Measurements from ENCODE around the gene PLOD1. TPM values are rescaled to one million over a fixed set of nuclear protein-coding genes. Genes with fewer than 3 reads are reported as not detected.
A peak's percentile ranks its signal among the peaks of the same experiment; 100 is the strongest.

PLOD1 gene
- 10 to 100 TPM; 52.8 to 87.9 (median 64.0) TPM for total RNA-seq

- TF ChIP-seq CTCF (IDR thresholded peaks at IDR 0.05) (no peak), EP300 (IDR thresholded peaks at IDR 0.05) (peak; percentile 14 to 75), POLR2A (IDR thresholded peaks at IDR 0.05) (peak in 1 of 2 donors; percentile 81)
- H3K27ac ChIP-seq, result peak within 1 kb of the TSS; percentile 73 to 92 (median 84)
- no peaks in the 10 kb centered on the region for H3K9me3 ChIP-seq
- no peaks in the 10 kb centered on the region for H3K27me3 ChIP-seq
- peak within 1 kb of the TSS; percentile 49 to 77 (median 72) for H3K4me3 ChIP-seq
- WGBS, 2 donors, result 0 to 1% methylated on average over 42 to 53 of the region's 55 CpGs
- peak; percentile 84 to 85 for DNase-seq (ENCODE audit: low spot score in 2 of 2)
- peaks cover 0 to 63% (median 26%) of the 10 kb centered on the region in 4 donors for H3K4me1 ChIP-seq
- peaks cover 0 to 8% (median 0%) of the 10 kb centered on the region in 3 donors for H3K36me3 ChIP-seq
These were observed at the start of gene PLOD1 for GRCh38 chr1:11934302-11935056. Gene PLOD1, plus strand, starts transcription at chr1:11934717. Its CDS starts 63 bp downstream, at chr1:11934780.

- no peak for TF ChIP-seq EP300 (IDR thresholded peaks at IDR 0.05)
- no peak for TF ChIP-seq CTCF (IDR thresholded peaks at IDR 0.05)
- no peak for TF ChIP-seq POLR2A (IDR thresholded peaks at IDR 0.05)
- no peak for DNase-seq (ENCODE audit: low spot score in 2 of 2)
- H3K4me1 ChIP-seq, result peaks cover 0 to 13% (median 5%) of the 10 kb centered on the region in 4 donors
- no peaks in the 10 kb centered on the region for H3K36me3 ChIP-seq
- no peak overlapping the region for H3K27ac ChIP-seq
- no peaks in the 10 kb centered on the region for H3K9me3 ChIP-seq
- H3K27me3 ChIP-seq, result no peaks in the 10 kb centered on the region
- H3K4me3 ChIP-seq, result no peak overlapping the region
- WGBS, 2 donors, result 73 to 83% methylated on average over 6 of the region's 6 CpGs
These were observed 48.6 kb upstream of the PLOD1 start for GRCh38 chr1:11885916-11886315.

- Histone ChIP-seq H3K36me3 (no peaks in the 10 kb centered on the region), H3K27ac (no peak overlapping the region), H3K9me3 (no peaks in the 10 kb centered on the region), H3K4me1 (peaks cover 0 to 5% (median 0%) of the 10 kb centered on the region in 4 donors), H3K4me3 (no peak overlapping the region), H3K27me3 (no peaks in the 10 kb centered on the region)
- DNase-seq (ENCODE audit: low spot score in 2 of 2), result no peak
- WGBS, 2 donors, result 75 to 79% methylated on average over 19 of the region's 19 CpGs
- TF ChIP-seq POLR2A (IDR thresholded peaks at IDR 0.05) (no peak), EP300 (IDR thresholded peaks at IDR 0.05) (peak in 1 of 2 donors; percentile 15), CTCF (IDR thresholded peaks at IDR 0.05) (no peak)
These were observed 47.4 kb upstream of the PLOD1 start for GRCh38 chr1:11886986-11887665.

GRCh38 chr1:11887666-11888007, 46.9 kb upstream of the PLOD1 start:
- TF ChIP-seq EP300 (IDR thresholded peaks at IDR 0.05), result no peak
- no peak for TF ChIP-seq POLR2A (IDR thresholded peaks at IDR 0.05)
- TF ChIP-seq CTCF (IDR thresholded peaks at IDR 0.05), result no peak
- H3K9me3 ChIP-seq, result no peaks in the 10 kb centered on the region
- H3K36me3 ChIP-seq, result no peaks in the 10 kb centered on the region
- DNase-seq (ENCODE audit: low spot score in 2 of 2), result no peak
- peaks cover 0 to 5% (median 0%) of the 10 kb centered on the region in 4 donors for H3K4me1 ChIP-seq
- no peak overlapping the region for H3K4me3 ChIP-seq
- 76 to 84% methylated on average over 7 of the region's 7 CpGs for WGBS, 2 donors
- no peaks in the 10 kb centered on the region for H3K27me3 ChIP-seq
- H3K27ac ChIP-seq, result no peak overlapping the region

Measured in tibial nerve (tissue), 4 donors.